HG03045 (cell line): ENCODE results near the gene SAT2.
"Not testable (repeated sequence)": the region's sequence is repeated elsewhere in the genome, so short reads cannot be mapped to it uniquely, and the experiment has no call there.

Source experiments
- ATAC-seq: cut with Tn5 transposase; IDR thresholded peaks from one replicate; pipeline ENCODE4 v1.9.1; 2021; ENCODE audit warnings: mild to moderate bottlenecking, moderate library complexity; ENCODE audit not compliant: unreplicated experiment

SAT2 gene

GRCh38 chr17:7634384-7634783 is 6.8 kb upstream of the SAT2 start:
- no peak for ATAC-seq

- ATAC-seq: no peak
Measured at GRCh38 chr17:7633093-7633492, 5.5 kb upstream of the SAT2 start.

DNA sequence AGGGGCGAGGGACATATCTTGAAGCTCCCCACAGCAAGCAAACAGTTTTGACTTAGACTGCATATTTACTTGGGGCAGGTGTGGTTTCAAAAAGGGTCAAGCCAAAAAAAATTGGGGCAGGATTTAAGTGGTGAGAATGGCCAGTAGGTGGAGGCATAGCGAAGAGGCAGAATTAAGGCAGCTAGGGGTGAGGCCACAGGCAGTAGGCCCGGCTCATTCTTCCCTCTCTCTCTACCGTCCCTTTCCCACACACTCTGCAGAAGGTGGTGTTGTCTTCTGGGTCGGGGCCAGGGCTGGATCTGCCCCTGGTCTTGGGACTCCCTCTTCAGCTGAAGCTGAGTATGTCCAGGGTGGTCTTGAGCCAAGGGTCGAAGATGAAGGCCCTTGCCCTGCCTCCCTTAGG is 4.9 kb upstream of the SAT2 start:
- no peak for ATAC-seq

DNA sequence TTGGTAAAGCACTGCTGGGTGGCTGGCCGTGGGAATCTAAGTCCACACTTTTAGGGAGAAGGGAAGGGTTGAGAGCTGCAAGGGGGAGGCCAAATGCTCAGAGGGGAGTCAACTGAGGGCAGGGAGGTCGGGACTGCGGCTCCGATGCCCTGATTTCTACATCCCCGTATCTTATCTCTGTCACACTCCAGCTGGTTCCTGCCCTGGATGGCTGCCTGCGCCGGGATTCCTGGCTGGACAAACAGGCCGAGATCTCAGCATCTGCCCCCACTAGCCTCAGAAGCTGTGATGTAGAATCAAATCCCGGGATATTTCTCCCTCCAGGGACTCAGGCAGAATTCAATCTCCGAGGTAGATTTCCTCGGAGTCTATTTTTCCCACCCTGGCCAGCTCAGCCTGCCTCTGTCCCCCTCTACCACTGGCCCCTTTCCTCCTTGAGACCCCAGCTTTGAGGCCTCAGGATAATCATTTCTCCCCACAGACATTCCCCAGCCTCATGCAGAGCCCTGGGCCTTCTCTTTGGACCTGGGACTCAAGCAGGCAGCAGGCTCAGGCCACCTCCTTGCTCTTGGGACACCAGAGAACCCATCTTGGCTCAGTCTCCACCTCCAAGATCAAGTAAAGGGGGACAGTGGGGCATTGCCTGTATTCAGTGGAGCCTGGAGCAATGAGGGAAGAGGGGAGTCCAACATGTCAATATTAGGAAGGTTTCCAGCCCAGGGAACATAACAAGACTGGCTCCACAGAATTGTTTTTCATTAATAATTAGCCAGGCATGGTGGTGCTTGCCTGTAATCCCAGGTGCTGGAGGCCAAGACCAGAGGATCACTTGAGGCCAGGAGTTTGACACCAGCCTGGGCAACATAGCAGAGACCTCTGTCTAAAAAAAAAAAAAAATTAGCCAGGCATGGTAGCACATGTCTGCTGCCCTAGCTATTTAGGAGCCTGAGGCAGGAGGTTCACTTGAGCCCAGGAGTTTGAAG is 4.1 kb upstream of the SAT2 start:
- no peak for ATAC-seq

GRCh38 chr17:7629939-7630571 is 2.4 kb upstream of the SAT2 start, which contains the start of gene SHBG:
Gene SHBG, plus strand, starts transcription at chr17:7630135. Its CDS starts 38 bp downstream, at chr17:7630173.
- no peak for ATAC-seq

DNA sequence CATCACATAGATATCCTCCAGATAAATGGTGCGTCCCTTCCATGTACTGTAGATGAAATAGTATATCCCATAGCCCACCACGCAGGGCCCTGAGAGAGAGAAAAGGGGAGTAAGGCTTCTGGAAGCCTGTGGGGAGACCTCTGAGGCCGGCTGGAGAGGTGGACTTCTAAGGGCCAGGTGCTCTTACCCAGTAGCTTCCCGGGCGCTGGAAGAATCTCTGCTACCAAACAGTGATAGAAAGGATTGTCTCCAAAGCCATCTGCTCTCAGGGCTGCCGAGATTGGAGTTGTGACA is 718 bp downstream of the SAT2 start:
- no peak for ATAC-seq

DNA sequence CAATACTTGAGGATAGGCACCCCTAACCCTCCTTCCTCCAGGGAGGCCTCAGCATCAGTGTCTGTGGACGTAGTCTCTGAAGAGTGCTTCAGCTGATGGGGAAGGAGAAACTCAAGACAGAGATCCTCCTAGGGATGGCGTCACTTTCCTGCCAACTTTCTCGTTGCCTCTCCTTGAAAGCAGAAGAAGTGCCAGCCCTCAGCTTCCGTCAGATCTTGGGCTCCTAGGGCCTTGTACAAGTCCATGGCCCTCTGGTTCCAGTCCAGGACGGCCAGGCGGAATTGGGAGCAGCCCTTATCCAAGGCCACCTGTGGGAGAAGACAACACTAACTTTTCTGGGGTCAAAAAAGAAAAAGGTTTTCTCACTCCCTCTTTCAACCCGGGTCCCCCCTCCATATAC is 1.3 kb downstream of the SAT2 start:
- ATAC-seq: no peak

- ATAC-seq: not testable (repeated sequence)
Measured at GRCh38 chr17:7625749-7626148, 1.9 kb downstream of the SAT2 start.

DNA sequence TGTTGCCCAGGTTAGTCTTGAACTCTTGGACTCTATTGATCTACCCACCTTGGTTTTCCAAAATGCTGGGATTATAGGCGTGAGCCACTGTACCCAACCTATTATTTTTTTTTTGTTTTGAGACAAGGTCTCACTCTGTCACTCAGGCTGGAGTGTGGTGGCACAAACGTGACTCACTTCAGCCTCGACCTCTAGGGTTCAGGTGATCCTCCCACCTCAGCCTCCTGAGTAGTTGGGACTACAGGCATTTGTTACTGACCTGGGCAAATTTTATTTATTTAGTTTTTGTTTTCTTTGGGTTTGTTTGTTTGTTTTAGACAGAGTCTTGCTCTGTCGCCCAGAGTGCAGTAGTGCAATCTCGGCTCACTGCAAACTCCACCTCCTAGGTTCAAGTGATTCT is 4.0 kb downstream of the SAT2 start:
- ATAC-seq: no peak

DNA sequence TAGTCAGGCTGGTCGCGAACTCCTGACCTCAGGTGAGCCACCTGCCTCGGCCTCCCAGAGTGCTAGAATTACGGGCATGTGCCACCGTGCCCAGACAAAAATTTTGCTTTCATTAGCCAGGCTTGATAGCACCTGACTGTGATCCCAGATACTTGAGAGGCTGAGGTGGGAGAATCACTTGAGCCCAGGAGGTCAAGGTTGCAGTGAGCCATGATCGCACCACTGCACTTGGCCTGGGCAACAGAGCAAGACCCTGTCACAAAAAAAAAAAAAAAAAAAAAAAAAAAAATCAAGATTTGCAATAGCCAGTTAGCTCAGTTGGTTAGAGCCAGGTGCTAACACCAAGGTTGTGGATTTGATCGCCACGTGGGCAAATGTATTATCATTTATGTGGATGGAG is 6.8 kb downstream of the SAT2 start:
- no peak for ATAC-seq

GRCh38 chr17:7618608-7619007 is 9.0 kb downstream of the SAT2 start:
- no peak for ATAC-seq

GRCh38 chr17:7615265-7615747 is 12.3 kb downstream of the SAT2 start:
- no peak for ATAC-seq

- ATAC-seq: peak; percentile 84
Measured at GRCh38 chr17:7614425-7615264, 13.0 kb downstream of the SAT2 start, which contains the start of gene FXR2. Gene FXR2, minus strand, starts transcription at chr17:7614897. Its CDS starts 365 bp downstream, at chr17:7614532.

- no peak for ATAC-seq
Measured at GRCh38 chr17:7613769-7614424, 13.7 kb downstream of the SAT2 start.

DNA sequence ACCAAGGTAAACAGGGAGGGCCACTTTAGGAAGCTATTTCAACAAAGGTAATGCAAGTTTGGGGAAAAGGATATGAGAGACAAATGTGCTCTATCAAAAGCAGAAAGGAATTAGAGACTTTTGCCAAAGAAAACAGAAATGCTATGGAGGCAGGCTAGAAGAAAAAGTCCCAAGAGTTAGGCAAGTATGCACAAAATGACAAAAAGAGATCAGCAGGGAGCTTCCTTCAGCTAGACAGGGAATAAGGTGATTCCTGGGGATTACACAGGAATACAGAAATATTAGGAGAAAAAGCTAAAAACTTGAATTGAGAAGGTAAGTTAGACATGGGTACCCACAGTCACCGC is 15.4 kb downstream of the SAT2 start:
- no peak for ATAC-seq

GRCh38 chr17:7611635-7612293 is 15.9 kb downstream of the SAT2 start:
- no peak for ATAC-seq

DNA sequence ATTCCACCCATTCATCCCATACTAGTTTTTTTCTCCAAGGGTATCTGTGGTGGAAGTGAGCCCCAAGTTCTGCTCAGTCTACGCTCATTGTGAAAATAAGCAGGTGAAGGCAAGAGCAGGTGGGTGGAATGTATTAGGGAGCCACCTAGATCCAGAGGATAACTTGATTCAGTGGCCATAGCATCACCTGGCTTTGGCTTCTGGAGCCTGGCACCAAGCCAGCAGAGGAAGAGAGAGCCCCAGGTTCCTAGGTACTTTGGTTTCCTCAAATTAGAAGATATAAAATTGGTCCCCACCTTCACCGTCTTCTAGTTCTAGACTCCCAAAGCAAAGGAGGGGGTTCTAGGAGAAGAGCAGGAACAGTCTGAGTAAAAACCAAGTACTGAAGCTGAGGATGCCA is 17.0 kb downstream of the SAT2 start:
- ATAC-seq: no peak

- no peak for ATAC-seq
Measured at GRCh38 chr17:7606280-7606679, 21.3 kb downstream of the SAT2 start.

DNA sequence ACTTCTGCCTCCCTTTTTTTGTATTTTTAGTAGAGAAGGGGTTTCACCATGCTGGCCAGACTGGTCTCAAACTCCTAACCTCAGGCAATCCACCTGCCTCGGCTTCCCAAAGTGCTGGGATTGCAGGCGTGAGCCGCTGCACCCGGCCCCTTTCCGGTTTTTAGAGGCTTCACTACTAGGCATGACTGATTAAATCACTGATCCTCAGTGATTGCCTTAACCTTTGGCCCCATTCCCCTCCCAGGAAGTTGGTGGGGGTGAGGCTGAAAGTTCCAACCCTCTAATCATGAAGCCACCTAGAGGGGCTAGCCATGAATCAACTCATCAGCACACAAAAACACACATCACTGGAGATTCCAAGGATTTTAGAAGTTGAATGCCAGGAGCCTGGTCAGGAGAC is 30.1 kb downstream of the SAT2 start:
- not testable (repeated sequence) for ATAC-seq

GRCh38 chr17:7593296-7593695 is 34.3 kb downstream of the SAT2 start:
- ATAC-seq: no peak
